DOHH2 (cell line): ENCODE data around the gene ARMC8.

Experiments used
- H3F3A ChIP-seq: fragments of 200-600 bp; sonication (generic), shearing (Covaris generic); 2 replicates; pipeline ENCODE4 v1.6.0; 2016; ENCODE audit warnings: antibody characterized with exemption, mild to moderate bottlenecking; ENCODE audit not compliant: control insufficient read depth, insufficient read depth
- H3K27ac ChIP-seq: fragments of 200-600 bp; sonication (generic); 2 replicates; pipeline ENCODE4 v1.5.1; 2014; ENCODE audit warnings: low read depth, mild to moderate bottlenecking, low read length, moderate library complexity
- H3K27me3 ChIP-seq: fragments of 200-600 bp; sonication (generic); 2 replicates; pipeline ENCODE4 v1.6.1; 2014; ENCODE audit warnings: mild to moderate bottlenecking, low read length, mixed read lengths; ENCODE audit not compliant: control insufficient read depth
- H3K36me3 ChIP-seq: fragments of 200-600 bp; sonication (generic); 2 replicates; pipeline ENCODE4 v1.6.1; 2014; ENCODE audit warnings: mild to moderate bottlenecking, low read length, moderate library complexity, mixed read lengths; ENCODE audit not compliant: control insufficient read depth
- H3K4me1 ChIP-seq: fragments of 200-600 bp; sonication (generic); 2 replicates; pipeline ENCODE4 v1.6.1; 2014; ENCODE audit warnings: mild to moderate bottlenecking, low read length, mixed read lengths; ENCODE audit not compliant: control insufficient read depth
- H3K4me2 ChIP-seq: fragments of 200-600 bp; sonication (generic); 2 replicates; pipeline ENCODE4 v1.6.0; 2014; ENCODE audit warnings: mild to moderate bottlenecking, low read length, moderate library complexity
- H3K4me3 ChIP-seq: fragments of 200-600 bp; sonication (generic); 2 replicates; pipeline ENCODE4 v1.5.1; 2014; ENCODE audit warnings: mild to moderate bottlenecking, low read length, mixed read lengths
- H3K79me2 ChIP-seq: fragments of 200-600 bp; sonication (generic); 2 replicates; pipeline ENCODE4 v1.6.1; 2014; ENCODE audit warnings: mild to moderate bottlenecking, low read length, mixed read lengths; ENCODE audit not compliant: control insufficient read depth
- H3K9me2 ChIP-seq: fragments of 200-600 bp; sonication (generic); replicated peaks from 2 replicates; pipeline ENCODE4 v1.6.1; 2014; ENCODE audit warnings: mild to moderate bottlenecking, low read length, mixed read lengths; ENCODE audit not compliant: control insufficient read depth
- H3K9me3 ChIP-seq: fragments of 200-600 bp; sonication (generic); 2 replicates; pipeline ENCODE4 v1.6.1; 2014; ENCODE audit warnings: antibody characterized with exemption, low read length, mixed read lengths; ENCODE audit not compliant: control insufficient read depth, insufficient read depth
- H4K20me1 ChIP-seq: fragments of 200-600 bp; sonication (generic); 2 replicates; pipeline ENCODE4 v1.6.0; 2014; ENCODE audit warnings: low read depth, mild to moderate bottlenecking, antibody characterized with exemption, low read length, moderate library complexity; ENCODE audit not compliant: control insufficient read depth, insufficient read depth
- CTCF ChIP-seq: fragments of 200-600 bp; sonication (generic); IDR thresholded peaks from one replicate; pipeline ENCODE4 v1.5.1; 2014; ENCODE audit warnings: antibody characterized with exemption, mild to moderate bottlenecking, low read depth, low read length; ENCODE audit not compliant: poor library complexity, severe bottlenecking
- EZH2phosphoT487 ChIP-seq: fragments of 200-600 bp; sonication (generic); IDR thresholded peaks from 2 replicates; pipeline ENCODE4 v1.6.1; 2017; ENCODE audit warnings: borderline replicate concordance, mild to moderate bottlenecking, antibody characterized with exemption, low read length, moderate library complexity, mixed read lengths

The ARMC8 gene

GRCh38 chr3:138263104-138263503, 76.0 kb downstream of the ARMC8 start:
- H3K4me2 ChIP-seq = no peak overlapping the region
- H3K27me3 ChIP-seq = no peaks in the 10 kb centered on the region
- no peak overlapping the region for H3K4me3 ChIP-seq
- H4K20me1 ChIP-seq = peaks cover 5% of the 10 kb centered on the region; the same call in 1 of the 2 replicates
- H3K9me3 ChIP-seq = no peaks in the 10 kb centered on the region
- H3K36me3 ChIP-seq = peaks cover 13% of the 10 kb centered on the region; the same call in 1 of the 2 replicates
- peak; percentile 12 for TF ChIP-seq CTCF
- no peak for TF ChIP-seq EZH2phosphoT487
- H3K4me1 ChIP-seq = no peaks in the 10 kb centered on the region
- no peaks in the 10 kb centered on the region for H3K9me2 ChIP-seq
- H3K79me2 ChIP-seq = no peaks in the 10 kb centered on the region
- no peak overlapping the region for H3K27ac ChIP-seq
- no peaks in the 10 kb centered on the region for H3F3A ChIP-seq

GRCh38 chr3:138265745-138266144, 78.6 kb downstream of the ARMC8 start:
- Histone ChIP-seq H3K27ac (no peak overlapping the region), H4K20me1 (no peaks in the 10 kb centered on the region; the same call in 1 of the 2 replicates), H3K79me2 (no peaks in the 10 kb centered on the region), H3K36me3 (peaks cover 13% of the 10 kb centered on the region; the same call in 1 of the 2 replicates), H3K9me2 (no peaks in the 10 kb centered on the region), H3K27me3 (no peaks in the 10 kb centered on the region), H3K4me3 (no peak overlapping the region), H3F3A (no peaks in the 10 kb centered on the region; the same call in 1 of the 2 replicates), H3K9me3 (no peaks in the 10 kb centered on the region), H3K4me1 (no peaks in the 10 kb centered on the region), H3K4me2 (no peak overlapping the region)
- TF ChIP-seq CTCF (no peak), EZH2phosphoT487 (no peak)

- Histone ChIP-seq H3K27me3 (no peaks in the 10 kb centered on the region), H3K4me2 (no peak overlapping the region), H3K36me3 (peaks cover 25% of the 10 kb centered on the region), H3K27ac (no peak overlapping the region), H4K20me1 (no peaks in the 10 kb centered on the region), H3F3A (no peaks in the 10 kb centered on the region; the same call in 1 of the 2 replicates), H3K9me2 (no peaks in the 10 kb centered on the region), H3K79me2 (no peaks in the 10 kb centered on the region), H3K9me3 (no peaks in the 10 kb centered on the region), H3K4me3 (no peak overlapping the region), H3K4me1 (no peaks in the 10 kb centered on the region)
- TF ChIP-seq EZH2phosphoT487 (no peak), CTCF (no peak)
Observed at GRCh38 chr3:138267083-138267482, 80.0 kb downstream of the ARMC8 start.
